HFFc6 (cell line): Measurements from ENCODE around the gene OR8D1. TPM values are rescaled to one million over a fixed set of nuclear protein-coding genes. Genes with fewer than 3 reads are reported as not detected.

Experiments
- DNase-seq: peaks from one replicate; pipeline ENCODE4 v3.0.0-alpha.2; 2018
- H3K27ac Mint-ChIP-seq: 2 replicates; pipeline ENCODE4 v1.8.0; 2020; ENCODE audit warnings: mild to moderate bottlenecking, mixed read lengths
- H3K27me3 Mint-ChIP-seq: 2 replicates; pipeline ENCODE4 v1.8.0; 2021; ENCODE audit warnings: mild to moderate bottlenecking, moderate library complexity, mixed read lengths; ENCODE audit not compliant: insufficient read depth
- H3K36me3 Mint-ChIP-seq: 2 replicates; pipeline ENCODE4 v1.8.0; 2021; ENCODE audit warnings: low read depth, mixed read lengths
- H3K4me1 Mint-ChIP-seq: 2 replicates; pipeline ENCODE4 v1.8.0; 2020; ENCODE audit warnings: low read depth, mixed read lengths
- H3K4me3 Mint-ChIP-seq: 2 replicates; pipeline ENCODE4 v1.8.0; 2020; ENCODE audit warnings: mild to moderate bottlenecking, moderate library complexity, mixed read lengths
- H3K9me3 Mint-ChIP-seq: 2 replicates; pipeline ENCODE4 v1.8.0; 2020; ENCODE audit warnings: mild to moderate bottlenecking, mixed read lengths
- total RNA-seq, 6 experiments: library from RNA; stranded (reverse); fragmentation: NEBNext Ultra II Directional; extraction: Animal tissue kit (Norgen Biotek cat#: 25700); gene quantifications; 2 replicates in 1 of 6; 3 replicates in 5 of 6; pipeline ENCODE4 v1.2.3, GENCODE V29; 2021
- TF ChIP-seq, protein P1 (sequence below): fragments of 200-600 bp; sonication (generic); IDR thresholded peaks from 2 replicates; pipeline ENCODE4 v1.5.0; 2021; ENCODE audit warnings: antibody characterized with exemption, mild to moderate bottlenecking

Gene OR8D1
- total RNA-seq, 6 experiments from 2014 or later: not detected

DNA sequence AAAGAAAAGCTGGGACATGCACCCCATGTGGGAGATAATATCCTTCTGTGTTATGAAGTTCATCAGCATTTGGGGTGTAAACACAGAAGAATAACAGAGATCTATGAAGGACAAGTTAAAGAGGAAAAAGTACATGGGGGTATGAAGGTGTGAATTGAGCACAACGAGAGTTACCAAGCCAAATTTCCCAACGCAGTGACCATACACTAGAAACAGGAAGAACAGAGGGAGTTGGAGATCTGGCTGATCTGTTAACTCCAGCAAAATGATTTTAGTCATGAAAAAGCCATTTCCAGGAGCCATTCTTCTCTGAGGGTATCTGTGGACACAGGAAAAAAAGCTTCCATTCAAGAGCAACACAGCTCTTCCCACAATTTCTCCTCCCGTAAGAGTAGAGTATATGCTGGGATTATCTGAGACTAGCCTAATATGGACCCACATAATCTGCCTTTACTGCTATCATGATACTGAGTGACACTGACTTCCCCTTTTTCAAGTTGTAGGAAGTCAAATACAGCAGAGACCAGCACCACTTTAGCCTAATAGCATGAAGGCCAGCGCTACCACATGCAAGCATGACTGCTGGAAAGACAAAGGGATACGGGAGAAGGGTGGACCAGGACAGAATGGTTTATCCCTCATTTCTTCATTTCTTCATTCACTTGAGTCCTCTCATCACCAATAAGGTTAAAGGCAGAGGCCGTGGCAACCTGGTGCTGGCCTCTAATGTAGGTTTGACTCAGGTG lies 25.8 kb upstream of the OR8D1 start:
- H3K9me3 Mint-ChIP-seq: peaks cover 32% of the 10 kb centered on the region
- H3K4me3 Mint-ChIP-seq: no peak overlapping the region
- TF ChIP-seq, protein P1, sequence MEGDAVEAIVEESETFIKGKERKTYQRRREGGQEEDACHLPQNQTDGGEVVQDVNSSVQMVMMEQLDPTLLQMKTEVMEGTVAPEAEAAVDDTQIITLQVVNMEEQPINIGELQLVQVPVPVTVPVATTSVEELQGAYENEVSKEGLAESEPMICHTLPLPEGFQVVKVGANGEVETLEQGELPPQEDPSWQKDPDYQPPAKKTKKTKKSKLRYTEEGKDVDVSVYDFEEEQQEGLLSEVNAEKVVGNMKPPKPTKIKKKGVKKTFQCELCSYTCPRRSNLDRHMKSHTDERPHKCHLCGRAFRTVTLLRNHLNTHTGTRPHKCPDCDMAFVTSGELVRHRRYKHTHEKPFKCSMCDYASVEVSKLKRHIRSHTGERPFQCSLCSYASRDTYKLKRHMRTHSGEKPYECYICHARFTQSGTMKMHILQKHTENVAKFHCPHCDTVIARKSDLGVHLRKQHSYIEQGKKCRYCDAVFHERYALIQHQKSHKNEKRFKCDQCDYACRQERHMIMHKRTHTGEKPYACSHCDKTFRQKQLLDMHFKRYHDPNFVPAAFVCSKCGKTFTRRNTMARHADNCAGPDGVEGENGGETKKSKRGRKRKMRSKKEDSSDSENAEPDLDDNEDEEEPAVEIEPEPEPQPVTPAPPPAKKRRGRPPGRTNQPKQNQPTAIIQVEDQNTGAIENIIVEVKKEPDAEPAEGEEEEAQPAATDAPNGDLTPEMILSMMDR: no peak

DNA sequence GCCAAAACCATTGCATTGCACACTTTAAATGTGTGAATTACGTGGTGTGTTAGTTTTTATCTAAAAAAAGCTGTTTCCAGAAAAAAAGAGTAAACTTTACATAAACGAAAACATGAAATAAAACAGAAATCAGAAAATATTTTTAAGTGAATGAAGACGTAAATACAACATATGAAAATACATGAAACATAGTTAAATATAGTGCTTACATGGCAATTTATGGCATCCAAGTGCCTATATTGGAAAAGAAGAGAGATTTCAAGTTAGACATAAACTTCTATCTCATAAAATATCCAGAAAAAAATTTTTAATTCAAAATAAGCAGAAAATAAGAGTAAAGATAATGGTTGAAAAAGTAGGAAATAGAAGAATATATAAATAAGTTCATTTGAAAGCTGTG lies 18.1 kb upstream of the OR8D1 start:
- DNase-seq: no peak

More for the DNA sequence above, 25.8 kb upstream of the OR8D1 start:
- Mint-ChIP-seq H3K27ac (no peak overlapping the region), H3K36me3 (no peaks in the 10 kb centered on the region), H3K4me1 (no peaks in the 10 kb centered on the region), H3K27me3 (no peaks in the 10 kb centered on the region)
- no peak for DNase-seq

DNA sequence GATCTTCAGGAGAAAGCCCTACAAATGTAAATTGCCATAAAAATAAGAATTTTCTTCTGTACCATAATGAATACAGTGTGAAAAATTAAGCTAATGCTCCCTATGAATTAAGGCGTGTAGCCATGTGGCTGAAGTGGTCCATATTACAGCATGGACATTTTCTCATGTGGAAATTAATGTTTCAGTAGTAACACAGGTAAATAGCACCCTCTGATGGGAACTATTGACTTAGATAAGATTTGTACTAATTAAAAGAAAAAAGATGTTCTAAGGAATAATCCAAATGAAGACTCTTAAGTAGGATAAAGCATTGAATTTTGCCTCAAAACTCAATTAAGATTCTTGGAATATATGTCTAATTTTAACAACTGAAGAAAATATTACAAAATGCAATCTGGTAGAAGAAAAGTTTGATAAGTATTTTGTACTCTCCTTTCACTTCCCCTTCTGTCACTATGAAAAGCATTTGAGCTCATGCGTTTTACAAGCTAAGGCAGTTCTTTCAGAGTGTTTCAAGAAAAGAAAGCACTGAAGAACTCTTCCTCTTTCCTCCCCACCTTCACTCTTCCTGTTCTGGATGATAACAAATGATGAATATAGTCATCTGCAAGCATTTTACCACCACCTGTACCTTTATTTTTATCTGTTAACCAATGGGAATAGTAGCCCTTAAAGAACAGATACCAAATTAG lies 16.2 kb upstream of the OR8D1 start:
- Mint-ChIP-seq H3K4me3 (no peak overlapping the region), H3K9me3 (peaks cover 44% of the 10 kb centered on the region), H3K4me1 (no peaks in the 10 kb centered on the region), H3K27me3 (no peaks in the 10 kb centered on the region; the same call in 1 of the 2 replicates), H3K27ac (no peak overlapping the region), H3K36me3 (0 out of 2 replicates have a peak, but pooled peaks cover under 1% of the 10 kb centered on the region)
- TF ChIP-seq, protein P1: no peak
- no peak for DNase-seq

More for the DNA sequence above, 18.1 kb upstream of the OR8D1 start:
- no peaks in the 10 kb centered on the region for H3K4me1 Mint-ChIP-seq
- H3K27me3 Mint-ChIP-seq: no peaks in the 10 kb centered on the region
- no peak overlapping the region for H3K4me3 Mint-ChIP-seq
- peaks cover 33% of the 10 kb centered on the region for H3K9me3 Mint-ChIP-seq
- H3K27ac Mint-ChIP-seq: no peak overlapping the region
- TF ChIP-seq, protein P1: no peak
- H3K36me3 Mint-ChIP-seq: no peaks in the 10 kb centered on the region

DNA sequence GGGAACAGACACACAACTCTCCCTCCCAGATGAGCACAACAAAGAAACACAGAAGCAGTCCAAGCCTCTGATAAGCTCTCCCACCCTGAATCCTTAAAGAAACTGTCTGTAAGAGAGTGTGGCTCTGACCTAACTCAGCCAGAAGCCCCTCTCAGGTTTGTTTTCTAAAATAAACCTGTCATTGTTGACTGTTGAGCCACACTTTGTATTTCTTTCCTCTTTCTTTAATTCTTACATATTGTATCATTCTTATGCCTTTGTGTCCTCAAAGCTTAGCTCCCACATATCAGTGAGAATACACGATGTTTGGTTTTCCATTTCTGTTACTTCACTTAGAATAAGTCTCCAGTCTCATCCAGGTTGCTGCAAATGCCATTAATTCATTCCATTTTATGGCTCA lies 14.0 kb upstream of the OR8D1 start:
- Mint-ChIP-seq H3K9me3 (peaks cover 45% of the 10 kb centered on the region), H3K27ac (no peak overlapping the region), H3K36me3 (peaks cover 7% of the 10 kb centered on the region; the same call in 1 of the 2 replicates), H3K4me3 (no peak overlapping the region), H3K4me1 (no peaks in the 10 kb centered on the region), H3K27me3 (no peaks in the 10 kb centered on the region; the same call in 1 of the 2 replicates)
- DNase-seq: no peak
- TF ChIP-seq, protein P1: no peak

DNA sequence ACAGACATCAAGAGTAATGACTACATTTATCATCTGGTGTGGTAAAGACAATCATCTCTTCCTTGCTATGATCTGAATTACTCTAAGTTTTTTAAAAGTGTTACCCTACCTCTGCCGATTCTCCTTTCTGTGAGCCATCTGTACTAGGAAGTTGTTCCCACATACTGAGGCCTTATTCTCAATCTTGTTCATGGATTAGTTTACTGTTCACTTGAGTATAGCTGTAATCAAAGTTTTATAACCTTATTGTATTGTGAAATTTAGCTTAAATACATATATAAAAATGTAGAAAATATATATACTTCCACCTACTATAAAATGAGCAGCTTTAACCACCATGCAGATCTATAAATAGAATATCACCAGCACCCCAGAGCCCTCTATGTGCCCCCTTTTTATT lies 8.6 kb upstream of the OR8D1 start:
- Mint-ChIP-seq H3K4me3 (no peak overlapping the region), H3K9me3 (peaks cover 58% of the 10 kb centered on the region), H3K36me3 (peaks cover 7% of the 10 kb centered on the region; the same call in 1 of the 2 replicates), H3K4me1 (no peaks in the 10 kb centered on the region), H3K27me3 (no peaks in the 10 kb centered on the region; the same call in 1 of the 2 replicates), H3K27ac (no peak overlapping the region)
- no peak for DNase-seq
- TF ChIP-seq, protein P1: no peak
